Prostate gland (tissue), 2 donors: Measurements from ENCODE around the gene MAN2B2.

Experiments used
- POLR2A ChIP-seq: fragments of 450-650 bp; IDR thresholded peaks from one replicate; pipeline ENCODE4 v1.6.1; 2016; ENCODE audit warnings: antibody characterized with exemption, mild to moderate bottlenecking
- TF ChIP-seq, protein P1 (sequence below), 4 experiments: fragments of 200-600 bp in 2 of 4; fragments of 450-650 bp in 2 of 4; sonication (generic) in 2 of 4; IDR thresholded peaks; 1 replicate in 3 of 4; 2 replicates in 1 of 4; pipeline ENCODE4 v1.5.1; 2016 to 2019; ENCODE audit warnings: antibody characterized with exemption in 4 of 4, mild to moderate bottlenecking in 2 of 4, moderate library complexity in 2 of 4

GRCh38 chr4:6555519-6555918, 19.5 kb upstream of the MAN2B2 start:
- TF ChIP-seq POLR2A = no peak
- TF ChIP-seq, protein P1, sequence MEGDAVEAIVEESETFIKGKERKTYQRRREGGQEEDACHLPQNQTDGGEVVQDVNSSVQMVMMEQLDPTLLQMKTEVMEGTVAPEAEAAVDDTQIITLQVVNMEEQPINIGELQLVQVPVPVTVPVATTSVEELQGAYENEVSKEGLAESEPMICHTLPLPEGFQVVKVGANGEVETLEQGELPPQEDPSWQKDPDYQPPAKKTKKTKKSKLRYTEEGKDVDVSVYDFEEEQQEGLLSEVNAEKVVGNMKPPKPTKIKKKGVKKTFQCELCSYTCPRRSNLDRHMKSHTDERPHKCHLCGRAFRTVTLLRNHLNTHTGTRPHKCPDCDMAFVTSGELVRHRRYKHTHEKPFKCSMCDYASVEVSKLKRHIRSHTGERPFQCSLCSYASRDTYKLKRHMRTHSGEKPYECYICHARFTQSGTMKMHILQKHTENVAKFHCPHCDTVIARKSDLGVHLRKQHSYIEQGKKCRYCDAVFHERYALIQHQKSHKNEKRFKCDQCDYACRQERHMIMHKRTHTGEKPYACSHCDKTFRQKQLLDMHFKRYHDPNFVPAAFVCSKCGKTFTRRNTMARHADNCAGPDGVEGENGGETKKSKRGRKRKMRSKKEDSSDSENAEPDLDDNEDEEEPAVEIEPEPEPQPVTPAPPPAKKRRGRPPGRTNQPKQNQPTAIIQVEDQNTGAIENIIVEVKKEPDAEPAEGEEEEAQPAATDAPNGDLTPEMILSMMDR (IDR thresholded peaks at IDR 0.05) = no peak
